K562 (cell line): ENCODE data around the gene AP1M1. TPM values are rescaled to one million over a fixed set of nuclear protein-coding genes. Genes with fewer than 3 reads are reported as not detected.

Source experiments
- ATAC-seq: fragments of 200-7000 bp; cut with Tn5 transposase; 3 replicates; pipeline ENCODE4 v1.9.1; 2020; ENCODE audit warnings: moderate library complexity
- BruUV-seq: library from RNA; stranded (reverse); fragments of 400-500 nt; replicated peaks from 2 replicates; lab custom pipeline; 2021; lab: Mats Ljungman, UMichigan
- CTCF ChIA-PET: fragments of 300-600 bp; formaldehyde crosslinking; extraction: SDS; loops from one replicate; lab custom pipeline; 2021; ENCODE audit warnings: low intra/inter-chr PET ratio; lab: Yijun Ruan, JAX
- POLR2A ChIA-PET: fragments of 300-600, 350-650 bp; sonication (Branson Sonifier 250); formaldehyde crosslinking; extraction: SDS; loops from one replicate; lab custom pipeline; 2021; ENCODE audit warnings: antibody characterized with exemption, inconsistent platforms; lab: Yijun Ruan, JAX
- DNase-seq, 4 experiments: peaks; one replicate each; pipeline versions ENCODE4 v3.0.0 to v3.0.0-alpha.2; 2011 to 2018; ENCODE audit warnings: low spot score in 3 of 4, mixed read lengths in 3 of 4; ENCODE audit errors: extremely low read depth in 1 of 4
- FAIRE-seq: peaks from 2 replicates; lab custom pipeline; 2011; peaks lifted over from hg19 to GRCh38; lab: Jason Lieb, UNC
- H2AFZ ChIP-seq: 2 replicates; pipeline ENCODE4 v1.6.0; 2011; ENCODE audit warnings: low read depth, low read length, control low read depth, inconsistent platforms
- H3K27ac ChIP-seq: fragments of 200-600 bp; 3 replicates; pipeline ENCODE4 v1.8.0; 2011; ENCODE audit warnings: low read depth, mild to moderate bottlenecking, control low read depth, inconsistent platforms, low read length, moderate library complexity, mixed read lengths; ENCODE audit errors: extremely low read depth
- H3K27me3 ChIP-seq, 2 experiments: fragments of 300-600 bp in 1 of 2; 2 replicates in 1 of 2; 3 replicates in 1 of 2; pipeline versions ENCODE4 v1.6.0 to v1.8.0; 2011; ENCODE audit warnings: inconsistent platforms in 2 of 2, low read length in 2 of 2, mild to moderate bottlenecking in 1 of 2, mixed read lengths in 1 of 2, moderate library complexity in 1 of 2; ENCODE audit not compliant: control insufficient read depth in 2 of 2, insufficient read depth in 2 of 2
- H3K36me3 ChIP-seq: fragments of 300-600 bp; 3 replicates; pipeline ENCODE4 v1.8.0; 2011; ENCODE audit warnings: mild to moderate bottlenecking, low read length, inconsistent platforms; ENCODE audit not compliant: control insufficient read depth, insufficient read depth
- H3K4me1 ChIP-seq, 2 experiments: fragments of 200-600 bp in 1 of 2; replicated peaks in 1 of 2; 2 replicates in 1 of 2; 3 replicates in 1 of 2; pipeline versions ENCODE4 v1.5.1 to v1.8.0; 2011; ENCODE audit warnings: inconsistent platforms in 2 of 2, low read length in 2 of 2, mild to moderate bottlenecking in 1 of 2, mixed read lengths in 1 of 2, moderate library complexity in 1 of 2; ENCODE audit not compliant: control insufficient read depth in 2 of 2, insufficient read depth in 2 of 2
- H3K4me2 ChIP-seq: 2 replicates; pipeline ENCODE4 v1.6.1; 2011; ENCODE audit warnings: low read length, control low read depth, inconsistent platforms, mixed read lengths; ENCODE audit not compliant: insufficient read depth
- H3K4me3 ChIP-seq: fragments of 200-600 bp; sonication (generic), shearing (Covaris generic); 2 replicates; pipeline ENCODE4 v1.5.1; 2016; ENCODE audit warnings: control low read depth, inconsistent platforms
- H3K79me2 ChIP-seq: fragments of 200-600 bp; 3 replicates; pipeline ENCODE4 v1.8.0; 2011; ENCODE audit warnings: low read length, inconsistent platforms; ENCODE audit not compliant: control insufficient read depth, insufficient read depth
- H3K9ac ChIP-seq, 2 experiments: 2 replicates each; pipeline versions ENCODE4 v1.6.0 to v1.6.1; 2011; ENCODE audit warnings: low read depth in 2 of 2, low read length in 2 of 2, control low read depth in 1 of 2, inconsistent platforms in 1 of 2, mild to moderate bottlenecking in 1 of 2, mixed read lengths in 1 of 2; ENCODE audit not compliant: insufficient read depth in 1 of 2
- H3K9me1 ChIP-seq: one replicate; pipeline ENCODE4 v1.6.0; 2011; ENCODE audit warnings: inconsistent platforms, mild to moderate bottlenecking, low read length, moderate library complexity; ENCODE audit not compliant: control insufficient read depth, insufficient read depth
- H3K9me3 ChIP-seq: replicated peaks from 2 replicates; pipeline ENCODE4 v1.5.1; 2011; ENCODE audit warnings: low read depth, low read length, inconsistent platforms; ENCODE audit not compliant: control insufficient read depth, insufficient read depth
- H4K20me1 ChIP-seq: replicated peaks from 2 replicates; pipeline ENCODE4 v1.6.1; 2011; ENCODE audit warnings: low read length, inconsistent platforms, mixed read lengths; ENCODE audit not compliant: control insufficient read depth, insufficient read depth
- CHD4 ChIP-seq: fragments of 200-600 bp; sonication (generic); IDR thresholded peaks from 3 replicates; pipeline ENCODE4 v1.6.1; 2012; ENCODE audit warnings: low read depth, mild to moderate bottlenecking, mixed read lengths, low read length, inconsistent platforms; ENCODE audit not compliant: insufficient read depth, insufficient replicate concordance, poor library complexity, severe bottlenecking
- E2F3 ChIP-seq: fragments of 250-450 bp; sonication (Bioruptor Pico); IDR thresholded peaks from 2 replicates; pipeline ENCODE4 v1.4.0; 2020; ENCODE audit warnings: mild to moderate bottlenecking
- ESRRA ChIP-seq: fragments of 450-650 bp; IDR thresholded peaks from 2 replicates; pipeline ENCODE4 v1.6.1; 2014; ENCODE audit warnings: low read depth, mild to moderate bottlenecking, moderate library complexity, borderline replicate concordance
- FOSL1 ChIP-seq: fragments of 200-800 bp; sonication (Bioruptor generic); conservative IDR thresholded peaks from 2 replicates; pipeline ENCODE4 v1.6.1; 2016; ENCODE audit warnings: missing genetic modification characterization, missing compliant biosample characterization
- GTF2E2 ChIP-seq: fragments of 200-800 bp; sonication (Bioruptor generic); IDR thresholded peaks from 2 replicates; pipeline ENCODE4 v1.6.1; 2016; ENCODE audit warnings: missing genetic modification characterization, missing compliant biosample characterization
- HBP1 ChIP-seq: fragments of 450-650 bp; formaldehyde crosslinking; IDR thresholded peaks from 2 replicates; pipeline ENCODE4 v1.4.0; 2022; ENCODE audit warnings: missing genetic modification characterization
- HEY1 ChIP-seq: fragments of 250-450 bp; sonication (Bioruptor Pico); IDR thresholded peaks from 2 replicates; pipeline ENCODE4 v1.5.0; 2020; ENCODE audit warnings: mild to moderate bottlenecking, moderate library complexity, borderline replicate concordance
- MBD2 ChIP-seq: sonication (generic); IDR thresholded peaks from 2 replicates; pipeline ENCODE4 v1.6.1; 2016; ENCODE audit warnings: low read depth, borderline replicate concordance
- NR4A1 ChIP-seq, 2 experiments: fragments of 250-450 bp in 1 of 2; fragments of 450-650 bp in 1 of 2; sonication (Bioruptor Pico) in 1 of 2; IDR thresholded peaks; 2 replicates each; pipeline versions ENCODE4 v1.4.0 to v1.6.1; 2016 to 2020; ENCODE audit warnings: mild to moderate bottlenecking in 2 of 2, missing compliant biosample characterization in 1 of 2, missing genetic modification characterization in 1 of 2, moderate library complexity in 1 of 2
- POLR2B ChIP-seq: fragments of 450-650 bp; IDR thresholded peaks from 2 replicates; pipeline ENCODE4 v1.6.1; 2018; ENCODE audit warnings: low read depth; ENCODE audit not compliant: partially characterized antibody
- POLR2H ChIP-seq: IDR thresholded peaks from 2 replicates; pipeline ENCODE4 v1.6.1; 2016; ENCODE audit warnings: missing genetic modification characterization, low read depth, mild to moderate bottlenecking, control low read depth, missing compliant biosample characterization, moderate library complexity
- PTTG1 ChIP-seq: fragments of 450-650 bp; IDR thresholded peaks from 2 replicates; pipeline ENCODE4 v1.6.1; 2016; ENCODE audit warnings: low read depth, mild to moderate bottlenecking, missing genetic modification characterization, missing compliant biosample characterization
- SMAD4 ChIP-seq: fragments of 250-450 bp; sonication (Bioruptor Pico); conservative IDR thresholded peaks from 2 replicates; pipeline ENCODE4 v1.8.0; 2021; ENCODE audit warnings: inconsistent platforms, mild to moderate bottlenecking, moderate library complexity
- SP1 ChIP-seq: sonication (generic); formaldehyde crosslinking; IDR thresholded peaks from 2 replicates; pipeline ENCODE4 v1.8.1; 2022; ENCODE audit warnings: mild to moderate bottlenecking, missing genetic modification reagents
- ZNF23 ChIP-seq: fragments of 250-450 bp; sonication (Bioruptor Pico); IDR thresholded peaks from 2 replicates; pipeline ENCODE4 v1.4.0; 2020; ENCODE audit warnings: mild to moderate bottlenecking
- WGBS: fragments of 100-300 bp; shearing (Covaris generic); methylation state at CpG from one replicate; pipeline ENCODE4 v1.1.6; 2016; ENCODE audit warnings: low coverage, mixed read lengths; ENCODE audit not compliant: insufficient coverage; ENCODE audit errors: missing lambda C conversion rate; 5-methylcytosine and 5-hydroxymethylcytosine counted together
- in situ Hi-C: fragments of 300-500 bp; cut with MboI; formaldehyde crosslinking; loops from 4 replicates; pipeline ENCODE4 v1.15.0; 2018; ENCODE audit warnings: inconsistent platforms, mixed read lengths
- intact Hi-C: fragments of 100-400 bp; cut with micrococcal nuclease; formaldehyde crosslinking; loops from 2 replicates; pipeline ENCODE4 v1.14.2; 2022
- polyA plus RNA-seq, 8 experiments: library from polyadenylated mRNA; depleted of rRNA in 4 of 8; stranded (reverse) in 5 of 8; unstranded in 3 of 8; fragments of >200 nt; fragmentation: Nextera tagmentation in 2 of 8; fragmentation: Illumina TruSeq in 1 of 8; extraction: Ambion mirVana in 2 of 8; extraction: Trizol in 1 of 8; gene quantifications; 2 replicates each; pipeline versions ENCODE4 v1.2.1 to v1.2.3, GENCODE V29; 2011 to 2014; ENCODE audit warnings: inconsistent platforms in 1 of 8, missing spikeins in 1 of 8
- total RNA-seq, 7 experiments: library from RNA; depleted of rRNA in 6 of 7; stranded (reverse); fragments of >200 nt in 6 of 7; fragmentation: Illumina TruSeq in 2 of 7; extraction: Trizol in 2 of 7; gene quantifications; 2 replicates each; pipeline versions ENCODE4 v1.2.1 to v1.2.3, GENCODE V29; 2011 to 2021; ENCODE audit warnings: low replicate concordance in 1 of 7

Gene AP1M1
- total and polyA plus RNA-seq, 9 of the 15 experiments (the other 6 are each of a cell fraction or from before 2014, with no cell fraction given), result 0.87 to 56.2 (median 29.1) TPM

- no peak for ATAC-seq
- H3K4me3 ChIP-seq, result no peak overlapping the region
- 91% methylated on average over 4 of the region's 4 CpGs for WGBS
- H3K9ac ChIP-seq, result no peak overlapping the region
- H3K9me3 ChIP-seq, result no peaks in the 10 kb centered on the region
- DNase-seq, result no peak
- H3K4me1 ChIP-seq, result peaks cover 0 to 15% of the 10 kb centered on the region in 2 experiments; a peak in 3 of 5 replicates
- H3K4me2 ChIP-seq, result no peak overlapping the region
- no TSS peak for BruUV-seq
- no peaks in the 10 kb centered on the region for H3K27me3 ChIP-seq
- no peak overlapping the region for H3K27ac ChIP-seq
- CTCF ChIA-PET, result no interaction called here
- H3K79me2 ChIP-seq, result no peaks in the 10 kb centered on the region
- peaks cover 19% of the 10 kb centered on the region; the same call in 2 of the 3 replicates for H3K36me3 ChIP-seq
- no peaks in the 10 kb centered on the region for H3K9me1 ChIP-seq
- TF ChIP-seq ESRRA (no peak), POLR2H (tag) (no peak), HEY1 (CRISPR knock-in tag) (no peak), E2F3 (CRISPR knock-in tag) (no peak), FOSL1 (no peak), PTTG1 (tag) (no peak), MBD2 (no peak), HBP1 (CRISPR knock-in tag) (no peak), GTF2E2 (no peak), POLR2B (no peak), NR4A1 (CRISPR knock-in tag; IDR thresholded peaks at IDR 0.05) (no peak), NR4A1 (tag; IDR thresholded peaks at IDR 0.05) (no peak), CHD4 (no peak), SMAD4 (CRISPR knock-in tag) (no peak), ZNF23 (no peak), SP1 (CRISPR knock-in tag) (no peak)
- no peak overlapping the region for H2AFZ ChIP-seq
- FAIRE-seq, result no peak
- in situ Hi-C loops (no loop called here), intact Hi-C loops (no loop called here)
- H4K20me1 ChIP-seq, result no peaks in the 10 kb centered on the region
- POLR2A ChIA-PET, result interaction anchor here (1.4 kb wide), 1 partner anchor 9 kb away, joined by 3 read pairs; no protein-coding TSS in a partner anchor
These were observed 12.5 kb downstream of the AP1M1 start for GRCh38 chr19:16210168-16210567.
